ENCODE results near the gene ATRN. TPM values are rescaled to one million over a fixed set of nuclear protein-coding genes. Genes with fewer than 3 reads are reported as not detected.
"Not testable (repeated sequence)": the region's sequence is repeated elsewhere in the genome, so short reads cannot be mapped to it uniquely, and the experiment has no call there.

Gene ATRN
- total RNA-seq, 2 experiments from 2014 or later, result 7.3 to 7.7 TPM

- Mint-ChIP-seq H3K27me3 (no peaks in the 10 kb centered on the region), H3K4me1 (peaks cover 18% of the 10 kb centered on the region), H3K9me3 (no peaks in the 10 kb centered on the region), H3K4me3 (no peak overlapping the region), H3K36me3 (peaks cover 4% of the 10 kb centered on the region), H3K27ac (no peak overlapping the region)
- no peak for DNase-seq
Observed at GRCh38 chr20:3479759-3480615, 9.2 kb downstream of the ATRN start.

GRCh38 chr20:3483309-3483708 lies 12.5 kb downstream of the ATRN start:
- H3K36me3 Mint-ChIP-seq, result peaks cover 18% of the 10 kb centered on the region
- H3K4me3 Mint-ChIP-seq, result no peak overlapping the region
- peaks cover 13% of the 10 kb centered on the region for H3K9me3 Mint-ChIP-seq
- DNase-seq, result no peak
- peaks cover 21% of the 10 kb centered on the region for H3K4me1 Mint-ChIP-seq
- H3K27me3 Mint-ChIP-seq, result no peaks in the 10 kb centered on the region
- H3K27ac Mint-ChIP-seq, result no peak overlapping the region

GRCh38 chr20:3483784-3484183 lies 13.0 kb downstream of the ATRN start:
- Mint-ChIP-seq H3K4me3 (no peak overlapping the region), H3K4me1 (peaks cover 21% of the 10 kb centered on the region), H3K27ac (no peak overlapping the region), H3K27me3 (no peaks in the 10 kb centered on the region), H3K9me3 (peaks cover 13% of the 10 kb centered on the region), H3K36me3 (peaks cover 17% of the 10 kb centered on the region)
- DNase-seq, result no peak

GRCh38 chr20:3485913-3486312 lies 15.1 kb downstream of the ATRN start:
- peaks cover 18% of the 10 kb centered on the region for H3K4me1 Mint-ChIP-seq
- peaks cover 13% of the 10 kb centered on the region for H3K9me3 Mint-ChIP-seq
- peaks cover 23% of the 10 kb centered on the region for H3K36me3 Mint-ChIP-seq
- H3K27ac Mint-ChIP-seq, result no peak overlapping the region
- H3K4me3 Mint-ChIP-seq, result no peak overlapping the region
- no peak for DNase-seq
- no peaks in the 10 kb centered on the region for H3K27me3 Mint-ChIP-seq

DNA sequence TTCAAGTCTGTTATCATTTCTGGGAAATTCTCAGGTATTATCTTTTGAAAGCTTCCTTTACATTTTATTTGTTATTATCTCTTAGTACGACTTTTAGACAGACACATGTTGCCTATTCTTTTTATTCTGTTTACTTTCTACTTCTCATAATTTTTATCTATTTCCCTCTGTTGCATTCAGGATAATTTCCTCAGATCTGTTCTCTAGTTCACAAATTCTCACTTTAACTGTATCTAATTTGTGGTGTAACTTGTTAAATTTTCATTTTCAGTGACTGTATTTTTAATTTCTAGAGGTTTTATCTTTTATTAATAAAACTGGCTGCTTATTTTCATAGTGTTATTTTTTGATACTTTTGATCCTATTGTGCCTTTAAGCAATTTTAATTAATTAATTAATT lies 16.0 kb downstream of the ATRN start:
- Mint-ChIP-seq H3K4me1 (peaks cover 14% of the 10 kb centered on the region), H3K27me3 (no peaks in the 10 kb centered on the region), H3K36me3 (peaks cover 23% of the 10 kb centered on the region), H3K9me3 (peaks cover 13% of the 10 kb centered on the region), H3K4me3 (no peak overlapping the region), H3K27ac (no peak overlapping the region)
- DNase-seq, result no peak

- no peak for DNase-seq
- H3K27ac Mint-ChIP-seq, result no peak overlapping the region
- peaks cover 28% of the 10 kb centered on the region for H3K36me3 Mint-ChIP-seq
- H3K27me3 Mint-ChIP-seq, result no peaks in the 10 kb centered on the region
- H3K4me3 Mint-ChIP-seq, result no peak overlapping the region
- no peaks in the 10 kb centered on the region for H3K4me1 Mint-ChIP-seq
- H3K9me3 Mint-ChIP-seq, result peaks cover 18% of the 10 kb centered on the region
Observed at GRCh38 chr20:3492669-3493068, 21.9 kb downstream of the ATRN start.

- no peak for DNase-seq
- Mint-ChIP-seq H3K4me3 (no peak overlapping the region), H3K4me1 (no peaks in the 10 kb centered on the region), H3K36me3 (peaks cover 28% of the 10 kb centered on the region), H3K9me3 (peaks cover 20% of the 10 kb centered on the region), H3K27me3 (no peaks in the 10 kb centered on the region), H3K27ac (no peak overlapping the region)
Observed at GRCh38 chr20:3494218-3494617, 23.4 kb downstream of the ATRN start.

- no peak overlapping the region for H3K27ac Mint-ChIP-seq
- H3K27me3 Mint-ChIP-seq, result no peaks in the 10 kb centered on the region
- H3K4me3 Mint-ChIP-seq, result no peak overlapping the region
- no peaks in the 10 kb centered on the region for H3K4me1 Mint-ChIP-seq
- no peak for DNase-seq
- H3K9me3 Mint-ChIP-seq, result peaks cover 3% of the 10 kb centered on the region
- H3K36me3 Mint-ChIP-seq, result peaks cover 8% of the 10 kb centered on the region
Observed at GRCh38 chr20:3502878-3503277, 32.1 kb downstream of the ATRN start.

DNA sequence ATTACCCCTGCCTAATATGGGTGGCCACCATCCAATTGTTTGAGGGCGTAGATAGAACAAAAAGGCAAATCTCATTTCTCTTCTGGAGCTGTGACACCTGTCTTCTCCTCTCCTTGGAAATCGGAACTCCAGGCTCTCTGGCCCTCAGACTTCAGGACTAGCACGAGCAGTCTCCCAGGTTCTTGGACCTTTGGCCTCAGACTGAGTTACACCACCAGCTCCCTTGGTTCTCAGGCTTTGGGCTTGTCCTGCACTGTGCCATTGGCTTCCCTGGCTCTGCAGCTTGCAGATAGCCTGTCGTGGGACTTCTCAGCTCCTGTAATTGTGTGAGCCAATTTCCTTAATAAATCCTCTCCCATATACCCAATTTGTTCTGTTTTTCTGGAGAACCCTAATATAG lies 34.3 kb downstream of the ATRN start:
- Mint-ChIP-seq H3K4me1 (peaks cover 7% of the 10 kb centered on the region), H3K27me3 (no peaks in the 10 kb centered on the region), H3K9me3 (peaks cover 4% of the 10 kb centered on the region), H3K4me3 (no peak overlapping the region), H3K36me3 (peaks cover 13% of the 10 kb centered on the region), H3K27ac (no peak overlapping the region)
- DNase-seq, result no peak

DNA sequence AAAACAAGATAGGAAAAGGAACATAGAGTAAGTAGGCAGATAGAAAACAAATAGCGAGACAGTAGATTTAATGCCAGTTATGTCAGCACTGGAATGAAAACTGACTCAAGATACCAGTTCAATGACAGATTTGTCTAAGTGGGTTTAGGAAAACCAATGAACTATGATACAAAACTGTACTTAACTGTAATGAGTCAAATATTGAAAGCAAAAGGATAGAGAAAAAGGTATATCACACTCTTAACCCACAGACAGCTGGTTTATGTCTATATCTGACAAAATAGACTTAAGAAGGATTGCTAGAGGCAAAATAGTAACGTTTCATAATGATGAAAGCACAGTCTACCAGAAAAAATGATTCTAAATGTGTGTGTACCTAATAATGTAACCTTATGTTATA lies 38.2 kb downstream of the ATRN start:
- Mint-ChIP-seq H3K4me3 (no peak overlapping the region), H3K27me3 (no peaks in the 10 kb centered on the region)

GRCh38 chr20:3510110-3510509 lies 39.3 kb downstream of the ATRN start:
- Mint-ChIP-seq H3K27ac (no peak overlapping the region), H3K4me3 (no peak overlapping the region), H3K9me3 (peaks cover 5% of the 10 kb centered on the region), H3K4me1 (peaks cover 7% of the 10 kb centered on the region), H3K27me3 (no peaks in the 10 kb centered on the region), H3K36me3 (peaks cover 19% of the 10 kb centered on the region)
- DNase-seq, result no peak

More for the DNA sequence above, 38.2 kb downstream of the ATRN start:
- peaks cover 20% of the 10 kb centered on the region for H3K36me3 Mint-ChIP-seq
- DNase-seq, result no peak
- peaks cover 7% of the 10 kb centered on the region for H3K4me1 Mint-ChIP-seq
- H3K9me3 Mint-ChIP-seq, result peaks cover 5% of the 10 kb centered on the region
- H3K27ac Mint-ChIP-seq, result no peak overlapping the region

GRCh38 chr20:3512239-3512638 lies 41.4 kb downstream of the ATRN start:
- peaks cover 20% of the 10 kb centered on the region for H3K36me3 Mint-ChIP-seq
- H3K27me3 Mint-ChIP-seq, H3K4me3 Mint-ChIP-seq, H3K27ac Mint-ChIP-seq, DNase-seq, H3K4me1 Mint-ChIP-seq, H3K9me3 Mint-ChIP-seq: not testable (repeated sequence)

- H3K27ac Mint-ChIP-seq, result no peak overlapping the region
- DNase-seq, result no peak
- H3K27me3 Mint-ChIP-seq, result no peaks in the 10 kb centered on the region
- peaks cover under 1% of the 10 kb centered on the region for H3K4me1 Mint-ChIP-seq
- no peak overlapping the region for H3K4me3 Mint-ChIP-seq
- H3K9me3 Mint-ChIP-seq, result peaks cover 2% of the 10 kb centered on the region
- peaks cover 14% of the 10 kb centered on the region for H3K36me3 Mint-ChIP-seq
Observed at GRCh38 chr20:3514012-3514642, 43.3 kb downstream of the ATRN start.

DNA sequence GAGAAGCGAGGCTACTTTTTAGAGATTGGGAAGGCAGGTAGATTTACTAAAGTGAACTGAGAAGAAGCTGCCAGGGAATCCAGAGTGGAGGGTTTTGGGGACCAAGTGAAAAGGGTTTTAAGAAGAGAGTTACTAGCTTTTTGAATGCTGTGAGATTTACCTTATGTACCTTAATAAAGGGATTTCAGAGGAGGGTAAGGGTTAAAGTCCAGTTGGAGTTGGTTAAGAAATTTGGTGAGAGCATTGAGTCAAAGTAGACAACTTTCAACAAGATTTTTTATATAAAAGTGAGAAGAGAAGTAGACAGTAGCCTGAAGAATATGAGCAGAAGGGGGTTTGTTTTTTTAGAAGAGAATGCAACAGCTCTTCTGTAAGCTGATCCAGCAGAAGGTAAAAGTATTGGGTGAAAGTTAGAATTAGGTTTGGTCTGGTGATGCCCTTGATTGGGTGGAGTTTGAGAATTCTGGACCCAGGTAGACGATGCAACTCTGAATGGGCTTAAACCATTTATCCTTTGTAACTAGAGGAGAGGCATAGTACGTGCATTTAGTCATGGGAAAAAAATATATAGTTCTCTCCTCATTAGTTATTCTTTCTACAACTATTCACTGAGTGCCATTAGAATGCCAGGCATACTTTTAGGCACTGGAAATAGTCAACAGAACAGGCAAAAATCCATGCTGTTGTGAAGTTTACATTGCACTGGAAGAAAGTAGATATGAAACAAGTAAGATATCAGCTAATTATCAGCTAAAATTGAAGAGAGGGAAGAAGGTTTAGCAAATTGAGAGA lies 44.8 kb downstream of the ATRN start:
- no peak overlapping the region for H3K4me3 Mint-ChIP-seq
- H3K9me3 Mint-ChIP-seq, result peaks cover 3% of the 10 kb centered on the region
- no peak overlapping the region for H3K27ac Mint-ChIP-seq
- H3K27me3 Mint-ChIP-seq, result no peaks in the 10 kb centered on the region
- no peak for DNase-seq
- peaks cover 24% of the 10 kb centered on the region for H3K36me3 Mint-ChIP-seq
- H3K4me1 Mint-ChIP-seq, result no peaks in the 10 kb centered on the region
